T-cell (primary cell): ENCODE results near the gene BCKDK. TPM values are rescaled to one million over a fixed set of nuclear protein-coding genes. Genes with fewer than 3 reads are reported as not detected.

ENCODE experiments used
- ATAC-seq, 4 experiments: fragments of 200-7000 bp in 3 of 4; fragments of 150-1000 bp in 1 of 4; cut with Tn5 transposase; replicated peaks in 1 of 4; 1 replicate in 3 of 4; 2 replicates in 1 of 4; pipeline ENCODE4 v1.10.0; 2021; ENCODE audit warnings: moderate library complexity in 3 of 4, mild to moderate bottlenecking in 2 of 4, moderate number of reproducible peaks in 1 of 4
- CTCF ChIA-PET, 2 donors: fragments of 300-600 bp; sonication (Branson Sonifier 250); formaldehyde crosslinking; loops; one replicate each; lab custom pipeline; 2022; ENCODE audit warnings: antibody characterized with exemption in 2 of 2; lab: Charles Lee
- POLR2A ChIA-PET, 2 donors: fragments of 300-600 bp; sonication (Branson Sonifier 250); formaldehyde crosslinking; loops; one replicate each; lab custom pipeline; 2022; ENCODE audit warnings: antibody characterized with exemption in 2 of 2; lab: Charles Lee
- DNase-seq, 35 experiments: peaks; one replicate each; pipeline versions ENCODE4 v3.0.0 to v3.0.0-alpha.2; 2013 to 2023
- H3K27ac ChIP-seq: one replicate; pipeline ENCODE4 v1.5.1; 2013; ENCODE audit warnings: low read length
- H3K27me3 ChIP-seq, 2 experiments: replicated peaks in 1 of 2; 1 replicate in 1 of 2; 2 replicates in 1 of 2; pipeline versions ENCODE4 v1.6.1 to v1.7.0; 2013; ENCODE audit warnings: low read length in 1 of 2, mixed read lengths in 1 of 2; ENCODE audit not compliant: control insufficient read depth in 2 of 2, insufficient read depth in 2 of 2; ENCODE audit errors: extremely low read depth in 1 of 2
- H3K36me3 ChIP-seq, 2 donors: 1 replicate in 1 of 2; 2 replicates in 1 of 2; pipeline versions ENCODE4 v1.6.1 to v1.7.0; 2013; ENCODE audit warnings: low read length in 1 of 2; ENCODE audit not compliant: control insufficient read depth in 2 of 2, insufficient read depth in 1 of 2; ENCODE audit errors: extremely low read depth in 1 of 2
- H3K4me1 ChIP-seq, 2 experiments: 1 replicate in 1 of 2; 2 replicates in 1 of 2; pipeline versions ENCODE4 v1.6.1 to v1.7.0; 2013; ENCODE audit warnings: low read length in 2 of 2, mixed read lengths in 1 of 2; ENCODE audit not compliant: insufficient read depth in 2 of 2, control insufficient read depth in 1 of 2; ENCODE audit errors: extremely low read depth in 1 of 2
- H3K4me3 ChIP-seq, 2 donors: 1 replicate in 1 of 2; 2 replicates in 1 of 2; pipeline versions ENCODE4 v1.5.1 to v1.7.0; 2013; ENCODE audit warnings: mild to moderate bottlenecking in 2 of 2, low read length in 1 of 2, moderate library complexity in 1 of 2; ENCODE audit not compliant: control insufficient read depth in 1 of 2; ENCODE audit errors: extremely low read depth in 1 of 2
- H3K9me3 ChIP-seq: 2 replicates; pipeline ENCODE4 v1.7.0; 2013
- H3K27ac Mint-ChIP-seq, 2 donors: one replicate each; pipeline ENCODE4 v1.8.0; 2020 to 2021; ENCODE audit warnings: mild to moderate bottlenecking in 2 of 2, mixed read lengths in 2 of 2
- H3K27me3 Mint-ChIP-seq, 2 donors: one replicate each; pipeline ENCODE4 v1.8.0; 2021 to 2022; ENCODE audit warnings: mixed read lengths in 2 of 2
- H3K36me3 Mint-ChIP-seq: one replicate; pipeline ENCODE4 v1.8.0; 2021; ENCODE audit warnings: mixed read lengths
- H3K4me1 Mint-ChIP-seq, 3 donors: one replicate each; pipeline ENCODE4 v1.8.0; 2020 to 2022; ENCODE audit warnings: mixed read lengths in 3 of 3, mild to moderate bottlenecking in 1 of 3
- H3K4me3 Mint-ChIP-seq, 3 donors: one replicate each; pipeline ENCODE4 v1.8.0; 2020 to 2022; ENCODE audit warnings: mild to moderate bottlenecking in 3 of 3, mixed read lengths in 3 of 3, moderate library complexity in 3 of 3
- H3K9me3 Mint-ChIP-seq, 3 donors: one replicate each; pipeline ENCODE4 v1.8.0; 2020 to 2022; ENCODE audit warnings: mixed read lengths in 3 of 3
- WGBS: methylation state at CpG from one replicate; pipeline ENCODE4 v1.1.5; 2013; ENCODE audit warnings: missing lambda C conversion rate; ENCODE audit not compliant: insufficient coverage; 5-methylcytosine and 5-hydroxymethylcytosine counted together
- total RNA-seq, 35 experiments: library from RNA in 6 of 35; stranded (reverse) in 6 of 35; fragments of 120-200 nt in 1 of 35; gene quantifications; one replicate each; pipeline versions ENCODE4 v1.2.1 to v1.2.4 and lab custom pipeline; 2013 to 2026

The BCKDK gene
- total RNA-seq, 5 donors from 2014 or later (not counting 1 experiment from before 2014, with no cell fraction given): 7.6 to 21.3 (median 19.3) TPM

GRCh38 chr16:31125844-31126243 is 17.7 kb downstream of the BCKDK start:
- Histone ChIP-seq H3K36me3 (peaks cover 33 to 61% of the 10 kb centered on the region in 2 donors), H3K9me3 (no peaks in the 10 kb centered on the region), H3K27me3 (no peaks in the 10 kb centered on the region), H3K27ac (no peak overlapping the region), H3K4me1 (peaks cover 0 to 3% of the 10 kb centered on the region in 2 experiments), H3K4me3 (no peak overlapping the region)
- ChIA-PET CTCF (no interaction called here), POLR2A (no interaction called here)
- Mint-ChIP-seq H3K4me3 (no peak overlapping the region), H3K27ac (no peak overlapping the region), H3K4me1 (peaks cover 2 to 9% (median 7%) of the 10 kb centered on the region in 3 donors), H3K36me3 (peaks cover 33% of the 10 kb centered on the region), H3K9me3 (no peaks in the 10 kb centered on the region), H3K27me3 (no peaks in the 10 kb centered on the region)
- ATAC-seq (no peak), DNase-seq (no peak)
- 94% methylated on average over 3 of the region's 3 CpGs for WGBS

GRCh38 chr16:31127182-31127581 is 19.0 kb downstream of the BCKDK start:
- H3K9me3 Mint-ChIP-seq: no peaks in the 10 kb centered on the region
- H3K27ac Mint-ChIP-seq: no peak overlapping the region
- H3K27ac ChIP-seq: no peak overlapping the region
- 96% methylated on average over 13 of the region's 13 CpGs for WGBS
- CTCF ChIA-PET: interaction anchor here in 1 of 2 donors (1.4 kb wide), 1 partner anchor 15 kb away, joined by 5 read pairs; no protein-coding TSS in a partner anchor
- H3K4me1 Mint-ChIP-seq: peaks cover 2 to 9% (median 7%) of the 10 kb centered on the region in 3 donors
- POLR2A ChIA-PET: interaction anchor here in 1 of 2 donors (0.6 kb wide), 1 partner anchor 57 kb away, joined by 6 read pairs; no protein-coding TSS in a partner anchor
- peaks cover 0 to 3% of the 10 kb centered on the region in 2 experiments for H3K4me1 ChIP-seq
- no peak for DNase-seq
- no peak overlapping the region for H3K4me3 ChIP-seq
- peaks cover 30% of the 10 kb centered on the region for H3K36me3 Mint-ChIP-seq
- no peak for ATAC-seq
- H3K4me3 Mint-ChIP-seq: no peak overlapping the region
- H3K36me3 ChIP-seq: peaks cover 31 to 57% of the 10 kb centered on the region in 2 donors
- no peaks in the 10 kb centered on the region for H3K27me3 ChIP-seq
- H3K9me3 ChIP-seq: no peaks in the 10 kb centered on the region
- H3K27me3 Mint-ChIP-seq: no peaks in the 10 kb centered on the region

DNA sequence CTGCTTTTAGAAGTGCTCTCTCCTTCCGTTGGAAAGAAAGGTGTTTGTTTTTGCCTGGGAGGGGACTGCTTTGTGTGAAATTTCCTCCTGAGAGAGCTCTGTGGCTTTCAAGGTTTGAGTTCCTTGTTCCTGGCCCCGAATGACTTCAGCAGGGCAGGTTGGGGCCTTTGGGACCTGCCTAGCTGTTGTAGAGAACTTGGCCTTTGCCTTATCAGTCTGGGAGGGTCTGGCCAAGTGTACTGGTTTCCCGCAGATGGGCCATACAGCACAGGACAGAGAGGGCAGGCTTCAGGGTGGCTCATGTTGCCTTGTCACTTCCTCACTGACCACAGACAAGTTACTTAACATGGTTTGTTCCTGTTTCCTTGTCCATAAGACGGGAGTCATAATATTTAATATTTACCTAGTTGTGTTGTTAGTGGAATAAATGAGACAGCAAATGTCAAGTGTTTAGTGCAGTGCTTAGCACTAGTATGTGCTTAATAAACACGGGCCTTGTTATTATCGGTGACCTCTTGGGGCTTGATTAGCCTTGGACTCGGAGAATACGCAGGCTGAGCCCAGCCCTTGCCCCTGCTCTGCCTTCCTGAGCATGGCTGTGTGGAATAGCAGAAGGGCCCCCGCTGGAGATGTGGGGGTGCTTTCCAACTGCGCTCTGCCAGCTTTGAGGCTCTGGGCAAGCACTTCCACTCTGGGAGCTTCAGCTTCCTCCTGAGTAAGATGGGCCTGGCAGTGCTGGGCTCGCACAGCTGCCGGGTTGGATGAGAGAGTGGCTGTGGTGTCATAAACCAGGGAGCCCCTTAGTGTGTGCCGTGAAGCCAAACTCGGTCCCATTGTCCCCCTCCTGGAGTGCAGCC is 20.8 kb downstream of the BCKDK start:
- POLR2A ChIA-PET: interaction anchor here in 1 of 2 donors (0.5 to 0.6 kb wide), 2 partner anchors 13 to 51 kb away, joined by 3 read pairs; partner anchors contain the start of gene FUS
- peak in 2 of 4 experiments; percentile 12 to 35 for ATAC-seq

GRCh38 chr16:31129568-31130335 is 21.6 kb downstream of the BCKDK start:
- no peak overlapping the region for H3K27ac Mint-ChIP-seq
- H3K4me3 Mint-ChIP-seq: no peak overlapping the region
- Histone ChIP-seq H3K27me3 (no peaks in the 10 kb centered on the region), H3K36me3 (peaks cover 29 to 44% of the 10 kb centered on the region in 2 donors), H3K4me3 (no peak overlapping the region), H3K9me3 (no peaks in the 10 kb centered on the region), H3K4me1 (peaks cover 0 to 3% of the 10 kb centered on the region in 2 experiments), H3K27ac (no peak overlapping the region)
- H3K36me3 Mint-ChIP-seq: peaks cover 24% of the 10 kb centered on the region
- ATAC-seq (no peak), DNase-seq (no peak)
- ChIA-PET POLR2A (interaction anchor here in 1 of 2 donors (0.5 kb wide), 1 partner anchor 12 kb away, joined by 3 read pairs; no protein-coding TSS in a partner anchor), CTCF (interaction anchor here in 1 of 2 donors (0.7 kb wide), 1 partner anchor 61 kb away, joined by 4 read pairs; no protein-coding TSS in a partner anchor)
- H3K4me1 Mint-ChIP-seq: peaks cover 2 to 9% (median 7%) of the 10 kb centered on the region in 3 donors
- H3K27me3 Mint-ChIP-seq: no peaks in the 10 kb centered on the region
- 87% methylated on average over 26 of the region's 29 CpGs for WGBS
- H3K9me3 Mint-ChIP-seq: no peaks in the 10 kb centered on the region

More for the DNA sequence above, 20.8 kb downstream of the BCKDK start:
- DNase-seq: peak in 6 of 35 experiments; percentile 16 to 59 (median 28)
- Histone ChIP-seq H3K9me3 (no peaks in the 10 kb centered on the region), H3K4me1 (peaks cover 0 to 3% of the 10 kb centered on the region in 2 experiments), H3K36me3 (peaks cover 29 to 47% of the 10 kb centered on the region in 2 donors), H3K27me3 (no peaks in the 10 kb centered on the region), H3K27ac (no peak overlapping the region), H3K4me3 (no peak overlapping the region)
- no peak overlapping the region for H3K4me3 Mint-ChIP-seq
- CTCF ChIA-PET: no interaction called here
- no peaks in the 10 kb centered on the region for H3K9me3 Mint-ChIP-seq
- no peaks in the 10 kb centered on the region for H3K27me3 Mint-ChIP-seq
- WGBS: 80% methylated on average over 11 of the region's 14 CpGs
- H3K4me1 Mint-ChIP-seq: peaks cover 2 to 9% (median 7%) of the 10 kb centered on the region in 3 donors
- peak overlapping the region in 1 of 2 donors; percentile 49 for H3K27ac Mint-ChIP-seq
- H3K36me3 Mint-ChIP-seq: peaks cover 24% of the 10 kb centered on the region

- DNase-seq: no peak
- Mint-ChIP-seq H3K4me1 (peaks cover 2 to 9% (median 7%) of the 10 kb centered on the region in 3 donors), H3K27ac (no peak overlapping the region), H3K36me3 (peaks cover 24% of the 10 kb centered on the region), H3K27me3 (no peaks in the 10 kb centered on the region), H3K9me3 (no peaks in the 10 kb centered on the region), H3K4me3 (no peak overlapping the region)
- Histone ChIP-seq H3K27me3 (no peaks in the 10 kb centered on the region), H3K36me3 (peaks cover 29 to 44% of the 10 kb centered on the region in 2 donors), H3K4me3 (no peak overlapping the region), H3K27ac (no peak overlapping the region), H3K4me1 (peaks cover 0 to 3% of the 10 kb centered on the region in 2 experiments), H3K9me3 (no peaks in the 10 kb centered on the region)
- POLR2A ChIA-PET: interaction anchor here in 1 of 2 donors (0.5 kb wide), 1 partner anchor 57 kb away, joined by 3 read pairs; the partner anchor contains the start of gene ZNF668
- ATAC-seq: no peak
- 92% methylated on average over 9 of the region's 10 CpGs for WGBS
- CTCF ChIA-PET: interaction anchor here in 1 of 2 donors (0.7 kb wide), 1 partner anchor 62 kb away, joined by 4 read pairs; no protein-coding TSS in a partner anchor
Observed at GRCh38 chr16:31130336-31130891, 22.2 kb downstream of the BCKDK start.
